HG02763 (cell line): ENCODE data around the gene RABL3.
"Not testable (repeated sequence)": the region's sequence is repeated elsewhere in the genome, so short reads cannot be mapped to it uniquely, and the experiment has no call there.

Experiments
- ATAC-seq: cut with Tn5 transposase; IDR thresholded peaks from one replicate; pipeline ENCODE4 v1.9.1; 2021; ENCODE audit warnings: mild to moderate bottlenecking, moderate library complexity; ENCODE audit not compliant: unreplicated experiment

Gene RABL3

DNA sequence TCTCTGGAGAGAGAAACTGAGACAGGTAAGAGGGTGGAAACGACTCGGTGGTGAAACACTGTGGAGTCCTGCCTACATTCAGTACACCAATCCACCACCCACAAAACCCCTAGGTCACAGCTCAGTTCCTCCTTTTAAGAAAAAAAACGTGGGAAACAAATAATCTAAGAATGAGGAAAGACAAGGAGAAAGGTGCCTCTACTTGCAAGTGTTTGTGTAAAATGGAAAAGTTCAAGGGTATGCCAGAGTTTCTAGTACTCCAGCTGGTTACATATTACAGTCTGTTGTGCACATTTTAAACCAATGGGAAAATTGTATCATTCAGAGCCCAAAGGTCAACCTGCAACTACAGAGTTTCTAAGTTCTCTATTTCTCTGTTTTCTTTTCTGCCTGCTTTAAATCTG, 92.5 kb downstream of the RABL3 start:
- ATAC-seq, result no peak

GRCh38 chr3:120648290-120648689, 94.0 kb downstream of the RABL3 start:
- ATAC-seq, result no peak

DNA sequence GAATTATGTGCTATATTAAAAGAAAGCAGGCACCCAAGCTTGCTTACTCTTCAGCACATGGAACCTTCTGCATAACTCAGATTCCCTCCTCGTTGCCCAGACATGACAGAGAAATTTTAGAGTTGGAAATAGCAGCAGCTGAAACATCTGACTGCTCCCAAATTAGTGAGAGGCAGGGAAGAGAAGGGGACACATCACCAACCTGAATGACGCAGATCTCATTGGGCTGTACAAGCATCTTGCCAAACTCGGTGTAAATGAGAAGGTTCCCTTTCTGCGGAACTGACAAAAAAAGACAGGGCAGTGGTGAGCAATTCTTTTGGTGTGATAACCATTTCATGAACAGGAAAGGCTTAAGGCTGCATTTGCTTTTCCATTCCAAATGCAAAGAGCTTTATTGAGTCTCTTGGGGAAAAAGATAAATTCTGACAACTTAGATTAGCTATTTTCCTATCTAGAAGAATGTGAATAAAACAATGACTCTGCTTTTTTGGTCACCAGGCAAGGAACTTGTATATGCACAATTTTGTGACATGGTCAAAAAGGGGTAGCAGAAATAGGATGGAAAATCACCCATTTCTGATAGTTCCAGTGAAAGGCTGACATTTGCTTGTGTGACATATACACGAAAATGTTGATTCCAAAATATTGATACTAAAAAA, 95.4 kb downstream of the RABL3 start:
- no peak for ATAC-seq

- no peak for ATAC-seq
Measured at GRCh38 chr3:120645083-120645845, 97.1 kb downstream of the RABL3 start.

GRCh38 chr3:120642368-120642948, 99.9 kb downstream of the RABL3 start:
- ATAC-seq, result no peak

DNA sequence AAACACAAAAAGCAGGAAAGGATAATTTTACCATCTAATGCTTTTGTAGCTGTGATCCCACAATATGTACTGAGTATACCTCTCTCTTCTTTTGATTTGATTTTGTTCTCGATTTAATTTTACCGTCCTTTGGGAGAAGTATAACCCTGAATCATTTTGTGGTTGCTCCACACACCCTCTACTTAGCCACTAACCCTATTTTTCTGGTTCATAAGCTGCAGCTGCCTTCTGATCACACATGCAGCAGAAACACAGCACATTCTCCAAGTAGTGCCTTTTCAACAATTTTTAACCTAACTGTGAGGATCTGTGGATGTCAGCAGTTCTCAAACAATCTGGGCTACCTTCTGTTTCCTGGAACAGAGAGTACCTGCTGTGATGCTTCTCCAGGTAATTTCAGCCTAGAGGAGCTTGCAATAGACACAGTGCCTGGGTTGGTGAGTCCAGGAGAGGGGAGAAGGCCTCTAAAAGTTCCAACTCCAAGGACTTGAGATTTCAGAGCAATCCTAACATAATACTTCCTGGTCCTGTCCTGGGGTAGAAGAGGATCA, 100.5 kb downstream of the RABL3 start:
- ATAC-seq, result no peak

DNA sequence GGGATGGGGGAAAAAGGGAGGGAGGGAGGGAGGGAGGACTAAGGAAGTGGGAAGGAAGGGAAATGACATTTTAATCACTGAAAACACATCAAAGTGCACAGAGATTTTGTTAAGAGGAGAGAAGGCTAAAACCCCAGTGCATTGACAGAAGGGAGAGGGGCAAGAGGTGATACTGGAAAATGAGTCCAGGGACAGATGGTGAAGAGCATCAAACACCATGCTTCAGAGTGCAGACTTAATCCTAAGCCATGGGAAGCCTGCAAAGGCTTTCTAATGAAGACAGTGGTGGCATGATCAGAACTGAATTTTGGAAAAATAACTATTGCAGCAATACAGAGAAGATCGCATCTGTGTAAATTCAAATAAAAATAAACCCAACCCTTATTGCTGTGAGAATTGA, 102.1 kb downstream of the RABL3 start:
- ATAC-seq, result no peak

DNA sequence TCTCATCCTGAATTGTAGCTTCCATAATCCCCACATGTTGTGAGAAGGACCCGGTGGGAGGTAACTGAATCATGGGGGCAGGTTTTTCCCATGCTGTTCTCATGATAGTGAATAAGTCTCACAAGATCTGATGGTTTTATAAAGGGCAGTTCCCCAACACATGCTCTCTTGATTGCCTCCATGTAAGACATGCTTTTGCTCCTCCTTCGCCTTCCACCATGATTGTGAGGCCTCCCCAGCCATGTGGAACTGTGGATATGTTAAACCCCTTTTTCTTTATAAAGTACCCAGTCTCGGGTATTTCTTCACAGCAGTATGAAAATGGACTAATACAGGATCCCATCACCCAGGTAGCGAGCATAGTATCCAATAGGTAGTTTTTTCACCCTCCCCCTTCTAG, 103.5 kb downstream of the RABL3 start:
- not testable (repeated sequence) for ATAC-seq

- ATAC-seq, result no peak
Measured at GRCh38 chr3:120637851-120638559, 104.3 kb downstream of the RABL3 start.

- ATAC-seq, result no peak
Measured at GRCh38 chr3:120636795-120637401, 105.4 kb downstream of the RABL3 start.
